Lung (tissue), 12 donors: ENCODE data around the gene KCND3. TPM values are rescaled to one million over a fixed set of nuclear protein-coding genes. Genes with fewer than 3 reads are reported as not detected.
"Not testable (repeated sequence)": the region's sequence is repeated elsewhere in the genome, so short reads cannot be mapped to it uniquely, and the experiment has no call there.

Experiments
- ATAC-seq: fragments of 200-7000 bp; cut with Tn5 transposase; one replicate; pipeline ENCODE4 v1.9.1; 2020; ENCODE audit warnings: moderate number of reproducible peaks; ENCODE audit not compliant: insufficient read depth, low FRiP score
- DNase-seq, 3 donors: peaks; one replicate each; pipeline ENCODE4 v3.0.0-alpha.2; 2013 to 2017
- H3K27ac ChIP-seq, 2 donors: one replicate each; pipeline ENCODE4 v1.5.1; 2013; ENCODE audit warnings: mild to moderate bottlenecking in 2 of 2, moderate library complexity in 2 of 2, control low read depth in 1 of 2, inconsistent platforms in 1 of 2, low read depth in 1 of 2, low read length in 1 of 2
- H3K27me3 ChIP-seq, 3 donors: one replicate each; pipeline ENCODE4 v1.5.1; 2013; ENCODE audit warnings: low read length in 2 of 3; ENCODE audit not compliant: control insufficient read depth in 3 of 3, insufficient read depth in 3 of 3
- H3K36me3 ChIP-seq, 4 donors: one replicate each; pipeline ENCODE4 v1.5.1; 2013; ENCODE audit warnings: low read length in 4 of 4, mild to moderate bottlenecking in 1 of 4, moderate library complexity in 1 of 4; ENCODE audit not compliant: control insufficient read depth in 4 of 4, insufficient read depth in 4 of 4
- H3K4me1 ChIP-seq, 5 donors: one replicate each; pipeline ENCODE4 v1.5.1; 2013; ENCODE audit warnings: low read length in 5 of 5, mild to moderate bottlenecking in 2 of 5, moderate library complexity in 1 of 5; ENCODE audit not compliant: control insufficient read depth in 5 of 5, insufficient read depth in 5 of 5
- H3K4me3 ChIP-seq: one replicate; pipeline ENCODE4 v1.5.1; 2013; ENCODE audit warnings: mild to moderate bottlenecking, control low read depth, moderate library complexity
- H3K9ac ChIP-seq, 2 donors: one replicate each; pipeline ENCODE4 v1.5.1; 2013; ENCODE audit warnings: low read length in 2 of 2, control low read depth in 1 of 2; ENCODE audit not compliant: insufficient read depth in 1 of 2
- H3K9me3 ChIP-seq, 4 donors: one replicate each; pipeline ENCODE4 v1.5.1; 2013; ENCODE audit warnings: low read length in 3 of 4, mild to moderate bottlenecking in 1 of 4, moderate library complexity in 1 of 4; ENCODE audit not compliant: control insufficient read depth in 4 of 4, insufficient read depth in 3 of 4
- WGBS, 2 donors: extraction: QIAGEN DNeasy Blood & Tissue Kit; methylation state at CpG; one replicate each; pipeline ENCODE4 v1.1.7; 2013; 5-methylcytosine and 5-hydroxymethylcytosine counted together
- polyA plus RNA-seq, 2 donors: library from polyadenylated mRNA; stranded (reverse); fragments of 200-250 nt; gene quantifications; one replicate each; pipeline ENCODE4 v1.2.1, GENCODE V29; 2013
- total RNA-seq, 2 donors: library from RNA; depleted of rRNA in 1 of 2; stranded (reverse); fragments of >200 nt in 1 of 2; gene quantifications; one replicate each; pipeline ENCODE4 v1.2.1, GENCODE V29; 2014 to 2021
- TF ChIP-seq, protein P1 (sequence below): IDR thresholded peaks from 2 replicates; pipeline ENCODE4 v1.5.1; 2012; ENCODE audit warnings: mild to moderate bottlenecking; ENCODE audit errors: control extremely low read depth, extremely low read depth
- donor health status: control.
- donor health status: control.
- donor health status: Bipolar disorder and iron deficiency.
- donor health status: healthy.
- donor health status: DM: yes; HTN: yes; CAD: no.

Gene KCND3
- total and polyA plus RNA-seq, 4 donors, result 1.3 to 12.1 (median 4.9) TPM

DNA sequence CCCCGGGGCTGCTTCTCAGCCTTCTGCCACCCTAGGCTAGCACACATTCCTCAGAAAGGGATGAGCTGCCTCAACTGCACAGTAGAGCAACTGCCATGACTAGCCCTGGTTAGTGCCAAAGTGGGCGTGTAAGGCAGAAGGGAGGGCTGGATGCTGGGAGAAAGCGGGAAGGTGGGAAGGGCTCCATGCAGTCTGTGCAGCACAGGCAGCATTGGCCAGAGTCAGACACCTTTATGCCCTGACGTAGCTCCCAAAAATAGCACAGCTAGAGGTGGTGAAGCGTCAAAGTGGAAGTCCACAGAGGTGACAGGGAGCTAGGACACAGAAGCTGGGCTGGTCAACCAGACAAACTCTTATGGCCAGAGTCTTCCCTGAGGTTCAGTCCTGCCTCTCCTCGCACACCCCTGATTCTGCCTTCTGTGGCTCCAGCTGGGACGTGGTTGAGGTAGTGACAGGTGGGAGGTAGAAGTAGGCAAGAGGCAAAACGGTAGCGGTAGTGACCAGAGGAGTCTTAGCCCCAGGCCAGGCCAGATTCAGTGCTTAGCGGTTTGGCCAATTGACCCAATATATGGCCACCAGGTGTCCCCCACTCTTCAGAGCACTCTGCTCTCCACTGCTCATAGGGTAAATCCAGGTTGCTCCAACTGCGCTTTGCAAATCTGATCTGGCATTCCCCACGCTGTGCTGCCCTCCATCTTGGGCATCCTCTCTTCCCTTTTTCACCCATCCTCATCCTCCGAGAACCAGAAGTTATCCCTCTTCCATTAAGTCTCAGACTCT lies 188.2 kb downstream of the KCND3 start:
- WGBS, 2 donors, result 82 to 87% methylated on average over 13 of the region's 13 CpGs
- ATAC-seq (no peak), DNase-seq (no peak)
- Histone ChIP-seq H3K36me3 (no peaks in the 10 kb centered on the region), H3K9ac (no peak overlapping the region), H3K9me3 (peaks cover 0 to 4% (median 0%) of the 10 kb centered on the region in 4 donors), H3K4me3 (no peak overlapping the region), H3K4me1 (no peaks in the 10 kb centered on the region), H3K27ac (peak overlapping the region in 1 of 2 donors; percentile 71), H3K27me3 (peaks cover 0 to 6% (median 5%) of the 10 kb centered on the region in 3 donors)
- TF ChIP-seq, protein P1, sequence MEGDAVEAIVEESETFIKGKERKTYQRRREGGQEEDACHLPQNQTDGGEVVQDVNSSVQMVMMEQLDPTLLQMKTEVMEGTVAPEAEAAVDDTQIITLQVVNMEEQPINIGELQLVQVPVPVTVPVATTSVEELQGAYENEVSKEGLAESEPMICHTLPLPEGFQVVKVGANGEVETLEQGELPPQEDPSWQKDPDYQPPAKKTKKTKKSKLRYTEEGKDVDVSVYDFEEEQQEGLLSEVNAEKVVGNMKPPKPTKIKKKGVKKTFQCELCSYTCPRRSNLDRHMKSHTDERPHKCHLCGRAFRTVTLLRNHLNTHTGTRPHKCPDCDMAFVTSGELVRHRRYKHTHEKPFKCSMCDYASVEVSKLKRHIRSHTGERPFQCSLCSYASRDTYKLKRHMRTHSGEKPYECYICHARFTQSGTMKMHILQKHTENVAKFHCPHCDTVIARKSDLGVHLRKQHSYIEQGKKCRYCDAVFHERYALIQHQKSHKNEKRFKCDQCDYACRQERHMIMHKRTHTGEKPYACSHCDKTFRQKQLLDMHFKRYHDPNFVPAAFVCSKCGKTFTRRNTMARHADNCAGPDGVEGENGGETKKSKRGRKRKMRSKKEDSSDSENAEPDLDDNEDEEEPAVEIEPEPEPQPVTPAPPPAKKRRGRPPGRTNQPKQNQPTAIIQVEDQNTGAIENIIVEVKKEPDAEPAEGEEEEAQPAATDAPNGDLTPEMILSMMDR, result no peak

DNA sequence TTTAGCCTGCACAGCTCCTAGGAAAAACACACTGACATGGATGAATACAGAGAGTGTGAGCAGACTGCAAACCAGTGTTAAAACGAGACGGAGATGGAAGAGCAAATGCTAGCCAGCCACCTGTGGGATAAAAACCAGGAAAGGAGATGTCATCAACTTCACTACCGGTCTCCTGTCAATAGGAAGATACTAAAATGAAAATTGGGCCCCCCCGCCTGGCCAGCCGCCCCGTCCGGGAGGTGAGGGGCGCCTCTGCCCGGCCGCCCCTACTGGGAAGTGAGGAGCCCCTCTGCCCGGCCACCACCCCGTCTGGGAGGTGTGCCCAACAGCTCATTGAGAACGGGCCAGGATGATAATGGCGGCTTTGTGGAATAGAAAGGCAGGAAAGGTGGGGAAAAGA lies 189.7 kb downstream of the KCND3 start:
- not testable (repeated sequence) for H3K9me3 ChIP-seq, H3K27me3 ChIP-seq, H3K4me1 ChIP-seq, H3K4me3 ChIP-seq, H3K36me3 ChIP-seq, H3K9ac ChIP-seq, ATAC-seq, DNase-seq, H3K27ac ChIP-seq
- 87 to 98% methylated on average over 9 to 14 of the region's 14 CpGs for WGBS, 2 donors

DNA sequence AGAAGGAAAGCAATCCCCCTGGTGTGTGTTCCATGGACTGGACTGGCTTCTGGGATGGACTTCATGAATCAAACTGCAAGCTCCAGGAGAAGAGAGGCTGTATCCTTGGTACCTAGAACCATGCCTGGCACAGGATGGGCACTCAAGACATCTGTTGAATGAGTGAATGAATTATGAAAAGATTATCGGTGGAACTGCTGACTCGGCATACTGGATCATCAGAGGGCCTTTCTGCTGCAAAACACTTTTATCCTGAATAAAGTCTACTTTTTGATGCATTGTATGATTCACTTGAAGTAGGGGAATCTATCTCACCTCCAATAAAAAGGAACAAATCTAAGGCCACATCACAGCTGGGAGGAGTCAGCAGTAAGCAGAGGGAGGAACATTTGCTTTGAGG lies 190.9 kb downstream of the KCND3 start:
- no peak overlapping the region for H3K4me3 ChIP-seq
- ATAC-seq, result no peak
- peaks cover 0 to 4% (median 0%) of the 10 kb centered on the region in 4 donors for H3K9me3 ChIP-seq
- H3K27me3 ChIP-seq, result peaks cover 0 to 2% (median 0%) of the 10 kb centered on the region in 3 donors
- WGBS, 2 donors, result 94 to 96% methylated on average over 2 of the region's 2 CpGs
- TF ChIP-seq, protein P1, result no peak
- no peak overlapping the region for H3K9ac ChIP-seq
- no peaks in the 10 kb centered on the region for H3K36me3 ChIP-seq
- no peaks in the 10 kb centered on the region for H3K4me1 ChIP-seq
- DNase-seq, result no peak
- no peak overlapping the region for H3K27ac ChIP-seq

DNA sequence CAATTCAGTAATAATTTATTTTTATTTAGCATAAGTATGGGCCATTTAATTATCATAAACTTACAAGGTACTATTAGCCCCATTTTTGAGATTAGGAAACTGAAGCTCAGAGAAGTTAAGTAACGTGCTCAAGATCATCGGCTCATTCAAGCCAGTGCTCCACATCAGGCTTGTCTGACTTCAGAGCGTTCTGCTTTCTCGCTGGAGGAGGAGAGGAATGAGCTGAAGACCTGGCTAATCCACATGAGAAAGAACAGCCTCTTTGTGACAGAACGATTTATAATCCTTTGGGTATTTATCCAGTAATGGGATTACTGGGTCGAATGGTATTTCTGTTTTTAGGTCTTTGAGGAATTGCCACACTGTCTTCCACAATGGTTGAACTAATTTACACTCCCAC lies 194.1 kb downstream of the KCND3 start:
- peaks cover 0 to 2% (median 0%) of the 10 kb centered on the region in 5 donors for H3K4me1 ChIP-seq
- H3K9me3 ChIP-seq, result no peaks in the 10 kb centered on the region
- H3K9ac ChIP-seq, result no peak overlapping the region
- no peak for ATAC-seq
- no peak overlapping the region for H3K4me3 ChIP-seq
- H3K27ac ChIP-seq, result no peak overlapping the region
- no peaks in the 10 kb centered on the region for H3K36me3 ChIP-seq
- TF ChIP-seq, protein P1, result no peak
- 90 to 92% methylated on average over 6 of the region's 6 CpGs for WGBS, 2 donors
- no peak for DNase-seq
- H3K27me3 ChIP-seq, result peaks cover 0 to 14% (median 7%) of the 10 kb centered on the region in 3 donors
